Kidney epithelial cell (primary cell): ENCODE measurements around the gene FAM98C. TPM values are rescaled to one million over a fixed set of nuclear protein-coding genes. Genes with fewer than 3 reads are reported as not detected.
"Not testable (repeated sequence)": the region's sequence is repeated elsewhere in the genome, so short reads cannot be mapped to it uniquely, and the experiment has no call there.

ENCODE experiments used
- DNase-seq: peaks from one replicate; pipeline ENCODE4 v3.0.0-alpha.2; 2010; ENCODE audit warnings: low read depth
- H3K27me3 ChIP-seq: 2 replicates; pipeline ENCODE4 v1.6.0; 2011; ENCODE audit warnings: low read length; ENCODE audit not compliant: control insufficient read depth, insufficient read depth
- H3K36me3 ChIP-seq: 2 replicates; pipeline ENCODE4 v1.5.1; 2011; ENCODE audit warnings: low read length; ENCODE audit not compliant: control insufficient read depth, insufficient read depth
- H3K4me3 ChIP-seq: 2 replicates; pipeline ENCODE4 v1.5.1; 2011; ENCODE audit warnings: low read depth, mild to moderate bottlenecking, control low read depth, low read length
- CTCF ChIP-seq: IDR thresholded peaks from 2 replicates; pipeline ENCODE4 v1.5.1; 2011; ENCODE audit warnings: mild to moderate bottlenecking, moderate library complexity, low read length, control low read depth, inconsistent platforms; ENCODE audit not compliant: insufficient read depth, poor library complexity, severe bottlenecking
- total RNA-seq: library from RNA; depleted of rRNA; stranded (reverse); fragments of >200 nt; gene quantifications from 2 replicates; pipeline ENCODE4 v1.2.3, GENCODE V29; 2015

Gene FAM98C
- total RNA-seq, 1 donor from 2014 or later = 17.8 TPM

- peak overlapping the region; percentile 58 for H3K4me3 ChIP-seq
- H3K27me3 ChIP-seq = peaks cover 47% of the 10 kb centered on the region
- no peak for DNase-seq
- no peak for TF ChIP-seq CTCF
- H3K36me3 ChIP-seq = no peaks in the 10 kb centered on the region
These were observed 41.9 kb upstream of the FAM98C start for GRCh38 chr19:38360839-38361631.

- Histone ChIP-seq H3K36me3 (no peaks in the 10 kb centered on the region), H3K27me3 (peaks cover 41% of the 10 kb centered on the region), H3K4me3 (peak overlapping the region; percentile 58)
- peak; percentile 50 for DNase-seq
- no peak for TF ChIP-seq CTCF
These were observed 41.2 kb upstream of the FAM98C start for GRCh38 chr19:38361633-38362075.

DNA sequence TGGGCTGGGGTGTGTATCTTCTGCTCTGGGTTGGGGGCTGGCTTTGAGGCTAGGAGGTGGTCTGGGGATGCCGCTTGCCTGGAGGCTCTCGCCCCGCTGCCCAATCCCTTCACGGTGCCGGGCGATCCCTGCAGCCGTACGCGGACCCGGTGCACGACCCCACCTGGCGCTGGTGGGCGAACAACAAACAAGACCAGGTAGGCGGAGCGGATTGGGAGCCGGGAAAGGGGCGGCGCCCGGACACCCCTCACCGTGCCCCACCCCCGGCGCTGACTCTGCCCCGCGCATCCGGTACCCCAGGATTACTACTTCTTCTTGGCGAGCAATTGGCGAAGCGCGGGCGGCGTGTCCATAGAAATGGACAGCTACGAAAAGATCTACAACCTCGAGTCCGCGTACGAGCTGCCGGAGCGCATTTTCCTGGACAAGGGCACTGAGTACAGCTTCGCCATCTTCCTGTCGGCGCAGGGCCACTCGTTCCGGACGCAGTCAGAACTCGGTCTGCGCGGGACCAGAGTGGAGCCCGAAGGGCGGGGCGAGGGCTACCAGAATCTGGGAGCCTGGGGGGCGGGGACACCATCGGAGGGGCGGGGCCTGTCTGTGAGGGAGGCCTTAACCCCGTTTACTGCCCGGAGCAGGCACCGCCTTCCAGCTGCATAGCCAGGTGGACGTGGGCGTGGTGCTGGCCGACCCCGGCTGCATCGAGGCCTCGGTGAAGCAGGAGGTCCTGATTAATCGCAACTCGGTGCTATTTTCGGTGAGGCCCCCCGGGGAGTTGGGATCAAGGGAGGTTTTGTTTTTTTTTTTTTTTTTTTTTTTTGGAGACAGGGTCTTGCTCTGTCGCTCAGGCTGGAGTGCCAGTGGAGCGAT is 40.6 kb upstream of the FAM98C start:
- H3K36me3 ChIP-seq = no peaks in the 10 kb centered on the region
- no peak for DNase-seq
- H3K27me3 ChIP-seq = peaks cover 38% of the 10 kb centered on the region
- no peak for TF ChIP-seq CTCF
- H3K4me3 ChIP-seq = peak overlapping the region; percentile 58

- not testable (repeated sequence) for DNase-seq, H3K4me3 ChIP-seq, H3K36me3 ChIP-seq
- peaks cover 34% of the 10 kb centered on the region for H3K27me3 ChIP-seq
These were observed 39.8 kb upstream of the FAM98C start for GRCh38 chr19:38362946-38363688.

- Histone ChIP-seq H3K4me3 (no peak overlapping the region), H3K36me3 (no peaks in the 10 kb centered on the region), H3K27me3 (peaks cover under 1% of the 10 kb centered on the region)
- DNase-seq = no peak
- TF ChIP-seq CTCF = no peak
These were observed 35.9 kb upstream of the FAM98C start for GRCh38 chr19:38367041-38367440.

GRCh38 chr19:38369584-38369983 is 33.3 kb upstream of the FAM98C start:
- Histone ChIP-seq H3K27me3 (no peaks in the 10 kb centered on the region), H3K36me3 (no peaks in the 10 kb centered on the region), H3K4me3 (no peak overlapping the region)
- no peak for DNase-seq
- no peak for TF ChIP-seq CTCF
